Endothelial cell of umbilical vein (primary cell): ENCODE results near the gene NPAS4. TPM values are rescaled to one million over a fixed set of nuclear protein-coding genes. Genes with fewer than 3 reads are reported as not detected.

Experiments
- BruUV-seq: library from RNA; stranded (reverse); fragments of 400-500 nt; replicated peaks from 2 replicates; lab custom pipeline; 2021; lab: Mats Ljungman, UMichigan
- CTCF ChIA-PET: fragments of 300-600, 350-600 bp; sonication (Branson Sonifier 250); formaldehyde crosslinking; loops from one replicate; lab custom pipeline; 2021; ENCODE audit warnings: antibody characterized with exemption, inconsistent platforms; lab: Charles Lee
- POLR2A ChIA-PET: fragments of 300-600, 350-600 bp; sonication (Branson Sonifier 250); formaldehyde crosslinking; loops from one replicate; lab custom pipeline; 2021; ENCODE audit warnings: antibody characterized with exemption, inconsistent platforms; lab: Charles Lee
- DNase-seq: peaks from one replicate; pipeline ENCODE4 v3.0.0-alpha.2; 2011; ENCODE audit warnings: low read depth, low spot score
- FAIRE-seq: peaks from 2 replicates; lab custom pipeline; 2011; peaks lifted over from hg19 to GRCh38; lab: Jason Lieb, UNC
- H2AFZ ChIP-seq: 2 replicates; pipeline ENCODE4 v1.6.0; 2012; ENCODE audit warnings: low read depth, low read length, control low read depth, inconsistent platforms
- H3K27ac ChIP-seq: 2 replicates; pipeline ENCODE4 v1.5.1; 2011; ENCODE audit warnings: low read depth, mild to moderate bottlenecking, control low read depth, low read length, moderate library complexity; ENCODE audit not compliant: insufficient read depth
- H3K27me3 ChIP-seq, 2 experiments: 2 replicates each; pipeline versions ENCODE4 v1.6.0 to v1.6.1; 2011; ENCODE audit warnings: low read length in 2 of 2, mixed read lengths in 1 of 2; ENCODE audit not compliant: control insufficient read depth in 2 of 2, insufficient read depth in 2 of 2
- H3K36me3 ChIP-seq, 2 experiments: 2 replicates in 1 of 2; 3 replicates in 1 of 2; pipeline ENCODE4 v1.5.1; 2011; ENCODE audit warnings: low read length in 2 of 2, mild to moderate bottlenecking in 1 of 2, moderate library complexity in 1 of 2; ENCODE audit not compliant: control insufficient read depth in 2 of 2, insufficient read depth in 2 of 2; ENCODE audit errors: extremely low read depth in 1 of 2
- H3K4me1 ChIP-seq: 3 replicates; pipeline ENCODE4 v1.5.1; 2011; ENCODE audit warnings: mild to moderate bottlenecking, low read length; ENCODE audit not compliant: control insufficient read depth, insufficient read depth; ENCODE audit errors: extremely low read depth
- H3K4me2 ChIP-seq: 2 replicates; pipeline ENCODE4 v1.6.1; 2011; ENCODE audit warnings: low read length, control low read depth, mixed read lengths; ENCODE audit not compliant: insufficient read depth
- H3K4me3 ChIP-seq, 3 experiments: fragments of 200-600 bp in 1 of 3; sonication (generic), shearing (Covaris generic) in 1 of 3; replicated peaks in 1 of 3; 2 replicates each; pipeline ENCODE4 v1.5.1; 2011 to 2016; ENCODE audit warnings: control low read depth in 3 of 3, low read length in 3 of 3, mild to moderate bottlenecking in 2 of 3, inconsistent platforms in 1 of 3, low read depth in 1 of 3, moderate library complexity in 1 of 3; ENCODE audit not compliant: insufficient read depth in 1 of 3
- H3K79me2 ChIP-seq: 2 replicates; pipeline ENCODE4 v1.6.0; 2012; ENCODE audit warnings: low read length, inconsistent platforms; ENCODE audit not compliant: control insufficient read depth, insufficient read depth
- H3K9ac ChIP-seq: replicated peaks from 2 replicates; pipeline ENCODE3; 2011; ENCODE audit warnings: low read length, control low read depth; ENCODE audit not compliant: insufficient read depth; ENCODE audit errors: extremely low read depth
- H3K9me1 ChIP-seq: replicated peaks from 3 replicates; pipeline ENCODE4 v1.6.0; 2011; ENCODE audit warnings: mild to moderate bottlenecking, low read length; ENCODE audit not compliant: control insufficient read depth, insufficient read depth; ENCODE audit errors: extremely low read depth
- H3K9me3 ChIP-seq: replicated peaks from 2 replicates; pipeline ENCODE4 v1.5.1; 2012; ENCODE audit warnings: low read length, inconsistent platforms; ENCODE audit not compliant: control insufficient read depth, insufficient read depth
- H4K20me1 ChIP-seq: replicated peaks from 2 replicates; pipeline ENCODE3; 2011; ENCODE audit warnings: mild to moderate bottlenecking, low read length; ENCODE audit not compliant: control insufficient read depth, insufficient read depth; ENCODE audit errors: extremely low read depth
- EZH2 ChIP-seq: IDR thresholded peaks from 2 replicates; pipeline ENCODE4 v1.6.1; 2012; ENCODE audit warnings: borderline replicate concordance, low read depth, mild to moderate bottlenecking, moderate library complexity, low read length, inconsistent platforms; ENCODE audit not compliant: severe bottlenecking
- FOS ChIP-seq: IDR thresholded peaks from 2 replicates; pipeline ENCODE4 v1.6.1; 2011; ENCODE audit warnings: mild to moderate bottlenecking, low read length, moderate library complexity, borderline replicate concordance; ENCODE audit not compliant: insufficient read depth
- GATA2 ChIP-seq: IDR thresholded peaks from 2 replicates; pipeline ENCODE4 v1.7.0; 2011; ENCODE audit warnings: low read depth, mild to moderate bottlenecking, moderate library complexity, mixed read lengths, low read length; ENCODE audit not compliant: insufficient read length, insufficient read depth
- dilution Hi-C: fragments of 300-500 bp; cut with MboI; formaldehyde crosslinking; loops from one replicate; pipeline ENCODE4 v1.15.0; 2019; ENCODE audit warnings: low sequenced_read_pairs; ENCODE audit not compliant: extremely low pct_ligation_motif_present
- intact Hi-C: fragments of 100-400 bp; cut with micrococcal nuclease; formaldehyde crosslinking; loops from one replicate; pipeline ENCODE4 v1.10.0; 2022
- polyA plus RNA-seq, 4 experiments: library from polyadenylated mRNA; depleted of rRNA in 3 of 4; stranded (reverse) in 3 of 4; unstranded in 1 of 4; fragments of >200 nt; gene quantifications; 2 replicates each; pipeline versions ENCODE4 v1.2.1 to v1.2.3, GENCODE V29; 2011 to 2012; ENCODE audit warnings: missing spikeins in 1 of 4
- total RNA-seq: library from RNA; stranded (reverse); gene quantifications from 2 replicates; pipeline ENCODE4 v1.2.3, GENCODE V29; 2021

NPAS4 gene
- total and polyA plus RNA-seq, 2 donors (not counting 3 experiments of a cell fraction or from before 2014, with no cell fraction given) = not detected

GRCh38 chr11:66468691-66469090, 47.9 kb downstream of the NPAS4 start:
- ChIA-PET POLR2A (interaction anchor here (1.7 kb wide), 1 partner anchor 11 kb away, joined by 7 read pairs; the partner anchor contains the start of gene DPP3), CTCF (interaction anchor here (0.9 to 1.2 kb wide), 3 partner anchors 9 to 82 kb away, joined by 3 to 4 read pairs (median 4); no protein-coding TSS in a partner anchor)
- Histone ChIP-seq H3K36me3 (no peaks in the 10 kb centered on the region), H3K27ac (no peak overlapping the region), H4K20me1 (no peaks in the 10 kb centered on the region), H3K9ac (no peak overlapping the region), H3K4me2 (no peak overlapping the region), H2AFZ (no peak overlapping the region), H3K4me1 (peaks cover 10% of the 10 kb centered on the region), H3K9me1 (no peaks in the 10 kb centered on the region), H3K27me3 (peaks cover 0 to 2% of the 10 kb centered on the region in 2 experiments), H3K4me3 (no peak overlapping the region), H3K9me3 (no peaks in the 10 kb centered on the region), H3K79me2 (no peaks in the 10 kb centered on the region)
- FAIRE-seq (no peak), DNase-seq (no peak)
- TF ChIP-seq FOS (no peak), GATA2 (no peak)
- no TSS peak for BruUV-seq
- dilution Hi-C loops = no loop called here
- intact Hi-C loops = no loop called here

- H3K27me3 ChIP-seq = peaks cover 0 to 2% of the 10 kb centered on the region in 2 experiments
- no peaks in the 10 kb centered on the region for H4K20me1 ChIP-seq
- dilution Hi-C loops = no loop called here
- H3K27ac ChIP-seq = no peak overlapping the region
- BruUV-seq = no TSS peak
- CTCF ChIA-PET = interaction anchor here (0.9 to 1.5 kb wide), 4 partner anchors 8 to 83 kb away, joined by 3 to 4 read pairs (median 4); partner anchors contain the start of gene DPP3
- H2AFZ ChIP-seq = no peak overlapping the region
- H3K9me1 ChIP-seq = no peaks in the 10 kb centered on the region
- no peak overlapping the region for H3K4me3 ChIP-seq
- POLR2A ChIA-PET = interaction anchor here (1.7 kb wide), 1 partner anchor 11 kb away, joined by 7 read pairs; the partner anchor contains the start of gene DPP3
- H3K79me2 ChIP-seq = no peaks in the 10 kb centered on the region
- TF ChIP-seq EZH2 = no peak
- H3K4me2 ChIP-seq = no peak overlapping the region
- H3K4me1 ChIP-seq = peaks cover 10% of the 10 kb centered on the region
- no peak for FAIRE-seq
- no peaks in the 10 kb centered on the region for H3K36me3 ChIP-seq
- no peaks in the 10 kb centered on the region for H3K9me3 ChIP-seq
- intact Hi-C loops = no loop called here
- no peak for DNase-seq
- no peak overlapping the region for H3K9ac ChIP-seq
Observed at GRCh38 chr11:66469441-66469840, 48.6 kb downstream of the NPAS4 start.
